ENCODE data around the gene SPSB4. TPM values are rescaled to one million over a fixed set of nuclear protein-coding genes. Genes with fewer than 3 reads are reported as not detected.

SPSB4 gene
- total and polyA plus RNA-seq, 12 donors: 2.1 to 8.7 (median 3.8) TPM

- Histone ChIP-seq H3K4me1 (no peaks in the 10 kb centered on the region), H3K27me3 (peaks cover 0 to 3% (median 0%) of the 10 kb centered on the region in 7 donors), H3K27ac (no peak overlapping the region), H3K9me3 (peaks cover 0 to 12% (median 3%) of the 10 kb centered on the region in 11 donors), H3K4me3 (no peak overlapping the region), H3K36me3 (no peaks in the 10 kb centered on the region)
- no peak for ATAC-seq
- no peak for DNase-seq
- intact Hi-C loops (cut with DNase I): no loop called here
- no peak for TF ChIP-seq CTCF (IDR thresholded peaks at IDR 0.05)
Measured at GRCh38 chr3:141176775-141177174, 125.6 kb downstream of the SPSB4 start.

- intact Hi-C loops (cut with DNase I): no loop called here
- 87 to 92% methylated on average over 3 of the region's 3 CpGs for WGBS, 2 donors
- DNase-seq: no peak
- Histone ChIP-seq H3K9me3 (peaks cover 0 to 12% (median 3%) of the 10 kb centered on the region in 11 donors), H3K27ac (no peak overlapping the region), H3K4me1 (no peaks in the 10 kb centered on the region), H3K27me3 (no peaks in the 10 kb centered on the region), H3K36me3 (no peaks in the 10 kb centered on the region), H3K4me3 (no peak overlapping the region)
- no peak for TF ChIP-seq CTCF (IDR thresholded peaks at IDR 0.05)
- no peak for ATAC-seq
Measured at GRCh38 chr3:141178026-141178425, 126.9 kb downstream of the SPSB4 start.

GRCh38 chr3:141178551-141178950 is 127.4 kb downstream of the SPSB4 start:
- DNase-seq (no peak), ATAC-seq (no peak)
- TF ChIP-seq CTCF (IDR thresholded peaks at IDR 0.05): no peak
- Histone ChIP-seq H3K27ac (no peak overlapping the region), H3K4me1 (no peaks in the 10 kb centered on the region), H3K27me3 (no peaks in the 10 kb centered on the region), H3K9me3 (peaks cover 0 to 12% (median 3%) of the 10 kb centered on the region in 11 donors), H3K36me3 (no peaks in the 10 kb centered on the region), H3K4me3 (no peak overlapping the region)
- intact Hi-C loops (cut with DNase I): no loop called here
- 88 to 89% methylated on average over 4 of the region's 4 CpGs for WGBS, 2 donors

- Histone ChIP-seq H3K4me1 (no peaks in the 10 kb centered on the region), H3K4me3 (no peak overlapping the region), H3K36me3 (no peaks in the 10 kb centered on the region), H3K9me3 (peaks cover 0 to 12% (median 3%) of the 10 kb centered on the region in 11 donors), H3K27me3 (no peaks in the 10 kb centered on the region), H3K27ac (no peak overlapping the region)
- no peak for DNase-seq
- no peak for ATAC-seq
- intact Hi-C loops (cut with DNase I): no loop called here
- WGBS, 2 donors: 80 to 91% methylated on average over 1 of the region's 1 CpG
- no peak for TF ChIP-seq CTCF (IDR thresholded peaks at IDR 0.05)
Measured at GRCh38 chr3:141179983-141180382, 128.8 kb downstream of the SPSB4 start.

Measured in heart right ventricle (tissue), 16 donors.